Measurements from ENCODE around the gene CORO1C.

DNA sequence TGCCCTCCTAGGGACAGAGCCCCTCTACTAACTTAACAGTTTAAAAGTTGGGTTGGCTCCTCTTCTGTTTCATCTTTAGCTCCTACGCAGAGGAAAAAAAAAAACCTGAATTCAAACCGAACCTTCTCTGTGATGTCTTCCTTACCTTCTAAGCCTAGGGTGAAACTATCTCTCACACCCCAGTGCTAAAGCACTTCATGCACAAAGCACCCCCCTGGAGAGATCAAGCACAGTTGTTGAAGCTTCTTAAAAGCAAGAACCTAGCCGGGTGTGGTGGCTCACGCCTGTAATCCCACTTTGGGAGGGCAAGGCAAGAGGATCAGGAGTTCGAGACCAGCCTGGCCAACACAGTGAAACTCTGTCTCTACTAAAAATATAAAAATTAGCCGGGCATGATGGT, 37.6 kb downstream of the CORO1C start:
- TF ChIP-seq, protein P1, sequence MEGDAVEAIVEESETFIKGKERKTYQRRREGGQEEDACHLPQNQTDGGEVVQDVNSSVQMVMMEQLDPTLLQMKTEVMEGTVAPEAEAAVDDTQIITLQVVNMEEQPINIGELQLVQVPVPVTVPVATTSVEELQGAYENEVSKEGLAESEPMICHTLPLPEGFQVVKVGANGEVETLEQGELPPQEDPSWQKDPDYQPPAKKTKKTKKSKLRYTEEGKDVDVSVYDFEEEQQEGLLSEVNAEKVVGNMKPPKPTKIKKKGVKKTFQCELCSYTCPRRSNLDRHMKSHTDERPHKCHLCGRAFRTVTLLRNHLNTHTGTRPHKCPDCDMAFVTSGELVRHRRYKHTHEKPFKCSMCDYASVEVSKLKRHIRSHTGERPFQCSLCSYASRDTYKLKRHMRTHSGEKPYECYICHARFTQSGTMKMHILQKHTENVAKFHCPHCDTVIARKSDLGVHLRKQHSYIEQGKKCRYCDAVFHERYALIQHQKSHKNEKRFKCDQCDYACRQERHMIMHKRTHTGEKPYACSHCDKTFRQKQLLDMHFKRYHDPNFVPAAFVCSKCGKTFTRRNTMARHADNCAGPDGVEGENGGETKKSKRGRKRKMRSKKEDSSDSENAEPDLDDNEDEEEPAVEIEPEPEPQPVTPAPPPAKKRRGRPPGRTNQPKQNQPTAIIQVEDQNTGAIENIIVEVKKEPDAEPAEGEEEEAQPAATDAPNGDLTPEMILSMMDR (IDR thresholded peaks at IDR 0.05; ENCODE audit: low read depth, low read length), result no peak
- TF ChIP-seq EZH2phosphoT487 (IDR thresholded peaks at IDR 0.05; ENCODE audit: low read depth), result no peak
